Esophagus squamous epithelium (tissue), 5 donors: Measurements from ENCODE around the gene C4BPB. TPM values are rescaled to one million over a fixed set of nuclear protein-coding genes. Genes with fewer than 3 reads are reported as not detected.

Experiments used
- DNase-seq: peaks from one replicate; lab custom pipeline; 2025; lab: John Stamatoyannopoulos, UW
- H3K27ac ChIP-seq, 4 donors: fragments of 200-600 bp; sonication (generic); one replicate each; pipeline ENCODE4 v1.5.1; 2016 to 2019; ENCODE audit warnings: mild to moderate bottlenecking in 1 of 4
- H3K27me3 ChIP-seq, 4 donors: fragments of 200-600 bp; sonication (generic); 1 replicate in 3 of 4; 2 replicates in 1 of 4; pipeline versions ENCODE4 v1.5.1 to v1.6.0; 2017 to 2021; ENCODE audit warnings: antibody characterized with exemption in 1 of 4
- H3K36me3 ChIP-seq, 3 donors: fragments of 200-600 bp; sonication (generic); one replicate each; pipeline ENCODE4 v1.5.1; 2016 to 2019
- H3K4me1 ChIP-seq, 3 donors: fragments of 200-600 bp; sonication (generic); one replicate each; pipeline ENCODE4 v1.5.1; 2017 to 2019
- H3K4me3 ChIP-seq, 4 donors: fragments of 200-600 bp; sonication (generic); 1 replicate in 3 of 4; 2 replicates in 1 of 4; pipeline ENCODE4 v1.5.1; 2016 to 2019; ENCODE audit warnings: mild to moderate bottlenecking in 2 of 4, moderate library complexity in 1 of 4
- H3K9me3 ChIP-seq, 3 donors: fragments of 200-600 bp; sonication (generic); one replicate each; pipeline ENCODE4 v1.5.1; 2016 to 2019
- CTCF ChIP-seq, 6 experiments: fragments of 450-650 bp in 4 of 6; fragments of 200-600 bp in 2 of 6; sonication (generic) in 2 of 6; IDR thresholded peaks; one replicate each; pipeline ENCODE4 v1.5.1; 2016 to 2019; ENCODE audit warnings: antibody characterized with exemption in 6 of 6, mild to moderate bottlenecking in 4 of 6, moderate library complexity in 4 of 6
- POLR2A ChIP-seq, 4 donors: fragments of 450-650 bp; IDR thresholded peaks; one replicate each; pipeline ENCODE4 v1.6.1; 2017; ENCODE audit warnings: antibody characterized with exemption in 4 of 4, mild to moderate bottlenecking in 4 of 4, moderate library complexity in 3 of 4
- WGBS, 2 donors: methylation state at CpG; one replicate each; pipeline ENCODE4 v1.1.5; 2018; 5-methylcytosine and 5-hydroxymethylcytosine counted together
- intact Hi-C: fragments of 100-400 bp; cut with DNase I; formaldehyde crosslinking; loops from one replicate; pipeline ENCODE4 v1.15.0; 2022
- total RNA-seq, 4 donors: library from RNA; depleted of rRNA; stranded (reverse); fragments of >200 nt; gene quantifications; one replicate each; pipeline ENCODE4 v1.1.0, GENCODE V29; 2016
- donor health status: DM: yes; HTN: yes; CAD: no.

C4BPB gene
- total RNA-seq, 4 donors from 2014 or later = 0.38 TPM; not detected in 3

- whole genome bisulfite sequencing, 2 donors = 72 to 79% methylated on average over 11 of the region's 11 CpGs
- Histone ChIP-seq H3K36me3 (peaks cover 0 to 11% (median 0%) of the 10 kb centered on the region in 3 donors), H3K27ac (no peak overlapping the region), H3K4me3 (no peak overlapping the region), H3K27me3 (no peaks in the 10 kb centered on the region), H3K9me3 (no peaks in the 10 kb centered on the region), H3K4me1 (peaks cover 0 to 32% (median 11%) of the 10 kb centered on the region in 3 donors)
- TF ChIP-seq CTCF (IDR thresholded peaks at IDR 0.05) (no peak), POLR2A (IDR thresholded peaks at IDR 0.05) (no peak)
- intact Hi-C loops = no loop called here
- DNase-seq = no peak
Observed at GRCh38 chr1:207078578-207079132, 10.0 kb upstream of the C4BPB start.

- Histone ChIP-seq H3K9me3 (no peaks in the 10 kb centered on the region), H3K36me3 (peaks cover 0 to 11% (median 0%) of the 10 kb centered on the region in 3 donors), H3K27me3 (no peaks in the 10 kb centered on the region), H3K4me3 (no peak overlapping the region), H3K4me1 (peaks cover 0 to 21% (median 4%) of the 10 kb centered on the region in 3 donors), H3K27ac (no peak overlapping the region)
- no peak for TF ChIP-seq POLR2A (IDR thresholded peaks at IDR 0.05)
- TF ChIP-seq CTCF (IDR thresholded peaks at IDR 0.05) = no peak
- no peak for DNase-seq
- 77 to 80% methylated on average over 5 to 6 of the region's 6 CpGs for WGBS, 2 donors
- intact Hi-C loops = no loop called here
Observed at GRCh38 chr1:207079706-207080241, 8.9 kb upstream of the C4BPB start.

- Histone ChIP-seq H3K4me3 (no peak overlapping the region), H3K36me3 (peaks cover 0 to 11% (median 0%) of the 10 kb centered on the region in 3 donors), H3K9me3 (no peaks in the 10 kb centered on the region), H3K4me1 (peaks cover 0 to 15% (median 0%) of the 10 kb centered on the region in 3 donors), H3K27me3 (no peaks in the 10 kb centered on the region), H3K27ac (no peak overlapping the region)
- TF ChIP-seq POLR2A (IDR thresholded peaks at IDR 0.05) = no peak
- TF ChIP-seq CTCF (IDR thresholded peaks at IDR 0.05) = no peak
- DNase-seq = no peak
- intact Hi-C loops = no loop called here
- 60 to 63% methylated on average over 2 of the region's 2 CpGs for WGBS, 2 donors
Observed at GRCh38 chr1:207081088-207081487, 7.6 kb upstream of the C4BPB start.

GRCh38 chr1:207081806-207082205 lies 6.9 kb upstream of the C4BPB start:
- Histone ChIP-seq H3K4me1 (peaks cover 0 to 10% (median 0%) of the 10 kb centered on the region in 3 donors), H3K27me3 (no peaks in the 10 kb centered on the region), H3K27ac (no peak overlapping the region), H3K36me3 (peaks cover 0 to 11% (median 0%) of the 10 kb centered on the region in 3 donors), H3K9me3 (no peaks in the 10 kb centered on the region), H3K4me3 (no peak overlapping the region)
- intact Hi-C loops = no loop called here
- no peak for TF ChIP-seq POLR2A (IDR thresholded peaks at IDR 0.05)
- TF ChIP-seq CTCF (IDR thresholded peaks at IDR 0.05) = no peak
- DNase-seq = no peak
- 68 to 84% methylated on average over 2 of the region's 2 CpGs for WGBS, 2 donors

- 35 to 41% methylated on average over 2 of the region's 2 CpGs for WGBS, 2 donors
- intact Hi-C loops = no loop called here
Observed at GRCh38 chr1:207084232-207084631, 4.4 kb upstream of the C4BPB start.

More at GRCh38 chr1:207084232-207084631, 4.4 kb upstream of the C4BPB start:
- DNase-seq = no peak
- TF ChIP-seq CTCF (IDR thresholded peaks at IDR 0.05) (no peak), POLR2A (IDR thresholded peaks at IDR 0.05) (no peak)
- Histone ChIP-seq H3K9me3 (no peaks in the 10 kb centered on the region), H3K4me1 (no peaks in the 10 kb centered on the region), H3K27me3 (no peaks in the 10 kb centered on the region), H3K36me3 (peaks cover 0 to 5% (median 0%) of the 10 kb centered on the region in 3 donors), H3K27ac (no peak overlapping the region), H3K4me3 (no peak overlapping the region)
